Activated CD8-positive, alpha-beta T cell treated with anti-CD3 and anti-CD28 coated beads for 36 hours (primary cell): ENCODE data around the gene TRIM14. TPM values are rescaled to one million over a fixed set of nuclear protein-coding genes. Genes with fewer than 3 reads are reported as not detected.

ENCODE experiments used
- ATAC-seq: fragments of 200-7000 bp; cut with Tn5 transposase; one replicate; pipeline ENCODE4 v1.10.0; 2021; ENCODE audit warnings: mild to moderate bottlenecking, moderate library complexity
- CTCF ChIA-PET: fragments of 350-600 bp; sonication (Branson Sonifier 250); formaldehyde crosslinking; loops from one replicate; lab custom pipeline; 2021; ENCODE audit warnings: antibody characterized with exemption; lab: Charles Lee
- POLR2A ChIA-PET: fragments of 350-600 bp; sonication (Branson Sonifier 250); formaldehyde crosslinking; loops from one replicate; lab custom pipeline; 2021; ENCODE audit warnings: antibody characterized with exemption; lab: Charles Lee
- DNase-seq: peaks from one replicate; pipeline ENCODE4 v3.0.0-alpha.2; 2020
- H3K27ac Mint-ChIP-seq: one replicate; pipeline ENCODE4 v1.8.0; 2021; ENCODE audit warnings: mild to moderate bottlenecking, mixed read lengths
- H3K27me3 Mint-ChIP-seq: one replicate; pipeline ENCODE4 v1.8.0; 2021; ENCODE audit warnings: mixed read lengths
- H3K36me3 Mint-ChIP-seq: one replicate; pipeline ENCODE4 v1.8.0; 2021; ENCODE audit warnings: low read depth, mixed read lengths
- H3K4me1 Mint-ChIP-seq: one replicate; pipeline ENCODE4 v1.8.0; 2021; ENCODE audit warnings: low read depth, mixed read lengths
- H3K4me3 Mint-ChIP-seq: one replicate; pipeline ENCODE4 v1.8.0; 2021; ENCODE audit warnings: mild to moderate bottlenecking, moderate library complexity, mixed read lengths
- H3K9me3 Mint-ChIP-seq: one replicate; pipeline ENCODE4 v1.8.0; 2021; ENCODE audit warnings: mixed read lengths
- CTCF ChIP-seq: fragments of 200-600 bp; IDR thresholded peaks from one replicate; pipeline ENCODE4 v1.8.0; 2022; ENCODE audit warnings: antibody characterized with exemption, mild to moderate bottlenecking
- intact Hi-C: fragments of 100-400 bp; cut with micrococcal nuclease; formaldehyde crosslinking; loops from one replicate; pipeline ENCODE4 v1.10.0; 2022
- total RNA-seq, 2 experiments: library from RNA; stranded (reverse); gene quantifications; one replicate each; pipeline ENCODE4 v1.2.3, GENCODE V29; 2021

The TRIM14 gene
- total RNA-seq, 2 experiments from 2014 or later: 39.6 to 41.8 TPM

GRCh38 chr9:98084396-98084795, 34.6 kb downstream of the TRIM14 start:
- intact Hi-C loops: no loop called here
- H3K36me3 Mint-ChIP-seq: peaks cover 52% of the 10 kb centered on the region
- CTCF ChIA-PET: interaction anchor here (1.1 to 1.8 kb wide), 2 partner anchors 8 to 10 kb away, joined by 4 to 7 read pairs; no protein-coding TSS in a partner anchor
- DNase-seq: no peak
- H3K4me3 Mint-ChIP-seq: no peak overlapping the region
- ATAC-seq: no peak
- TF ChIP-seq CTCF: no peak
- no peaks in the 10 kb centered on the region for H3K9me3 Mint-ChIP-seq
- peaks cover 33% of the 10 kb centered on the region for H3K4me1 Mint-ChIP-seq
- H3K27ac Mint-ChIP-seq: no peak overlapping the region
- POLR2A ChIA-PET: interaction anchor here (0.9 to 2.6 kb wide), 4 partner anchors 11 to 34 kb away, joined by 3 to 7 read pairs (median 4); partner anchors contain the start of genes NANS and TRIM14
- H3K27me3 Mint-ChIP-seq: no peaks in the 10 kb centered on the region

- peak overlapping the region; percentile 80 for H3K27ac Mint-ChIP-seq
- no peaks in the 10 kb centered on the region for H3K27me3 Mint-ChIP-seq
- no peaks in the 10 kb centered on the region for H3K9me3 Mint-ChIP-seq
- POLR2A ChIA-PET: interaction anchor here (0.9 to 2.6 kb wide), 3 partner anchors 12 to 34 kb away, joined by 3 to 7 read pairs (median 5); partner anchors contain the start of genes NANS and TRIM14
- CTCF ChIA-PET: interaction anchor here (1.8 kb wide), 1 partner anchor 9 kb away, joined by 7 read pairs; no protein-coding TSS in a partner anchor
- no peak for DNase-seq
- TF ChIP-seq CTCF: no peak
- H3K4me3 Mint-ChIP-seq: no peak overlapping the region
- peaks cover 52% of the 10 kb centered on the region for H3K36me3 Mint-ChIP-seq
- intact Hi-C loops: no loop called here
- no peak for ATAC-seq
- H3K4me1 Mint-ChIP-seq: peaks cover 35% of the 10 kb centered on the region
These were observed 35.3 kb downstream of the TRIM14 start for GRCh38 chr9:98083566-98084183.

DNA sequence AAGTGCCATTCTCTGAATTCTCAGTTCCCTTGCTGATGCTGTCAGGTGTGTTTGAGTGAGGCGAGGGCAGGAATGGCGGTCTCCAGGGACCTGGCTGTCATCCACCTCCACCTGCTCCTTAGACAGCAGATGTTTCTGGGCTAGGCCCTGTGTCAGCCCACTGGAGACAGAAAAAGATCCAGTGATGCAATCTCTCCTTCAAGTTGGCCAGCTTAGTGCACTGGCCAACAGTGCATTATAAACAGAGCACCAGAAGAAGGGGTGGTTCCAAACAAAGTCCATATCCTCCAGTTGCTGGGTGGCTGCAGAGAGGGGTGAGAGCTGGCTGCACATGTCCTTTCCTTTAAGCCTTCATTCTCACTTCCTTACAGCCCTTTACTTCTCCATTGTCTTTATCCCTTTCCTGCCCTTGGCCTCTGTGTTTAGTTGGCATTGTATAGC, 35.9 kb downstream of the TRIM14 start:
- H3K4me1 Mint-ChIP-seq: peaks cover 35% of the 10 kb centered on the region
- POLR2A ChIA-PET: interaction anchor here (0.7 to 1.7 kb wide), 2 partner anchors 12 to 173 kb away, joined by 3 to 5 read pairs; partner anchors contain the start of gene TBC1D2
- H3K36me3 Mint-ChIP-seq: peaks cover 54% of the 10 kb centered on the region
- H3K27ac Mint-ChIP-seq: peak overlapping the region; percentile 80
- DNase-seq (no peak), ATAC-seq (no peak)
- TF ChIP-seq CTCF: no peak
- intact Hi-C loops: no loop called here
- no peaks in the 10 kb centered on the region for H3K27me3 Mint-ChIP-seq
- CTCF ChIA-PET: interaction anchor here (1.8 kb wide), 1 partner anchor 8 kb away, joined by 7 read pairs; no protein-coding TSS in a partner anchor
- no peak overlapping the region for H3K4me3 Mint-ChIP-seq
- H3K9me3 Mint-ChIP-seq: no peaks in the 10 kb centered on the region

GRCh38 chr9:98081477-98082219, 37.4 kb downstream of the TRIM14 start:
- H3K4me1 Mint-ChIP-seq: peaks cover 38% of the 10 kb centered on the region
- TF ChIP-seq CTCF: no peak
- ChIA-PET POLR2A (interaction anchor here (0.8 to 1.2 kb wide), 2 partner anchors 14 to 24 kb away, joined by 3 to 5 read pairs; no protein-coding TSS in a partner anchor), CTCF (no interaction called here)
- peaks cover 58% of the 10 kb centered on the region for H3K36me3 Mint-ChIP-seq
- intact Hi-C loops: no loop called here
- H3K27ac Mint-ChIP-seq: peak overlapping the region; percentile 80
- peak; percentile 82 for DNase-seq
- H3K27me3 Mint-ChIP-seq: no peaks in the 10 kb centered on the region
- no peaks in the 10 kb centered on the region for H3K9me3 Mint-ChIP-seq
- ATAC-seq: peak; percentile 96
- H3K4me3 Mint-ChIP-seq: no peak overlapping the region
